Heart left ventricle (tissue), 16 donors: ENCODE data around the gene TMEM163. TPM values are rescaled to one million over a fixed set of nuclear protein-coding genes. Genes with fewer than 3 reads are reported as not detected.
A peak's percentile ranks its signal among the peaks of the same experiment; 100 is the strongest.

Source experiments
- ATAC-seq, 4 donors: fragments of 200-7000 bp; cut with Tn5 transposase; one replicate each; pipeline ENCODE4 v1.9.1; 2020 to 2022; ENCODE audit warnings: moderate library complexity in 4 of 4, mild to moderate bottlenecking in 3 of 4, moderate number of reproducible peaks in 1 of 4
- DNase-seq, 5 donors: peaks; one replicate each; pipeline ENCODE4 v3.0.0-alpha.2; 2020
- H3K27ac ChIP-seq, 12 donors: fragments of 200-600 bp; sonication (generic) in 4 of 12; one replicate each; pipeline versions ENCODE4 v1.5.0 to v1.8.0; 2016 to 2022; ENCODE audit warnings: mild to moderate bottlenecking in 2 of 12
- H3K27me3 ChIP-seq, 9 donors: fragments of 200-600 bp; sonication (generic) in 2 of 9; one replicate each; pipeline versions ENCODE4 v1.5.1 to v1.8.0; 2016 to 2022; ENCODE audit warnings: mild to moderate bottlenecking in 3 of 9
- H3K36me3 ChIP-seq, 9 donors: fragments of 200-600 bp; sonication (generic) in 2 of 9; one replicate each; pipeline versions ENCODE4 v1.5.0 to v1.8.0; 2018 to 2022; ENCODE audit warnings: mild to moderate bottlenecking in 2 of 9
- H3K4me1 ChIP-seq, 12 donors: fragments of 200-600 bp; sonication (generic) in 4 of 12; one replicate each; pipeline versions ENCODE4 v1.5.0 to v1.8.0; 2016 to 2022; ENCODE audit warnings: mild to moderate bottlenecking in 3 of 12
- H3K4me3 ChIP-seq, 12 donors: fragments of 200-600 bp; sonication (generic) in 4 of 12; one replicate each; pipeline versions ENCODE4 v1.5.0 to v1.8.0; 2017 to 2022; ENCODE audit warnings: mild to moderate bottlenecking in 9 of 12, moderate library complexity in 4 of 12
- H3K9me3 ChIP-seq, 12 donors: fragments of 200-600 bp; sonication (generic) in 4 of 12; one replicate each; pipeline versions ENCODE4 v1.5.0 to v1.8.0; 2016 to 2022; ENCODE audit warnings: mild to moderate bottlenecking in 1 of 12
- POLR2A ChIP-seq, 2 donors: fragments of 450-650 bp; IDR thresholded peaks; one replicate each; pipeline ENCODE4 v1.6.1; 2017; ENCODE audit warnings: antibody characterized with exemption in 2 of 2, mild to moderate bottlenecking in 2 of 2, moderate library complexity in 2 of 2
- whole genome bisulfite sequencing, 4 donors: extraction: QIAGEN DNeasy Blood & Tissue Kit in 2 of 4; methylation state at CpG; one replicate each; pipeline versions ENCODE4 v1.1.5 to v1.1.7; 2013 to 2018; 5-methylcytosine and 5-hydroxymethylcytosine counted together
- intact Hi-C, 10 donors: fragments of 100-400 bp; cut with DNase I; formaldehyde crosslinking; loops; one replicate each; pipeline versions ENCODE4 v1.11.1 to v1.14.2; 2022
- polyA plus RNA-seq, 2 donors: library from polyadenylated mRNA; stranded (reverse); fragments of 200-250 nt; gene quantifications; one replicate each; pipeline ENCODE4 v1.2.3, GENCODE V29; 2013
- total RNA-seq, 9 donors: library from RNA; depleted of rRNA in 2 of 9; stranded (reverse); fragments of >200 nt in 2 of 9; fragmentation: NEBNext Ultra II Directional in 3 of 9; extraction: Animal tissue kit (Norgen Biotek cat#: 25700) in 3 of 9; gene quantifications; one replicate each; pipeline versions ENCODE4 v1.1.0 to v1.2.4, GENCODE V29; 2016 to 2023
- TF ChIP-seq, protein P1 (sequence below), 12 donors: fragments of 200-600 bp; sonication (generic) in 4 of 12; IDR thresholded peaks; one replicate each; pipeline versions ENCODE4 v1.5.0 to v1.8.0; 2018 to 2022; ENCODE audit warnings: antibody characterized with exemption in 12 of 12, mild to moderate bottlenecking in 5 of 12
- donor health status: ischemic (EF 13 %, LVEDD 7.1; RV severe dilation, severe dysfunction).
- donor health status: healthy with polysubstance abuse.
- donor health status: DM: no; HTN: yes; CAD: no.
- donor health status: DM: no; HTN: no; CAD: no.
- donor health status: ischemic (EF 25% LVEDD 6.9; RV normal size, moderate dysfunction).
- donor health status: ischemic (EF 25% LVEDD 5.7; RV mildly dilated, moderate dysfunction).
- donor health status: healthy.
- donor health status: DM: yes; HTN: yes; CAD: no.
- donor health status: ischemic (EF 35%, LVEDD 5.7; RV mildly dilated, moderate dysfunction).
- donor health status: nonischemic (EF 11% LVEDD 7.7; RV severe dilation, severe dysfunction).
- donor health status: DM: yes; HTN: yes; CAD: no.
- donor health status: PGD.
- donor health status: ischemic (EF 29% LVEDD 5.4; RV normal size, mild dysfunction).
- donor health status: nonischemic (EF 23%, LVEDD 6.1; RV moderate dilation, normal function).

The TMEM163 gene
- total and polyA plus RNA-seq, 11 donors, result 0.14 to 1.4 (median 0.47) TPM

DNA sequence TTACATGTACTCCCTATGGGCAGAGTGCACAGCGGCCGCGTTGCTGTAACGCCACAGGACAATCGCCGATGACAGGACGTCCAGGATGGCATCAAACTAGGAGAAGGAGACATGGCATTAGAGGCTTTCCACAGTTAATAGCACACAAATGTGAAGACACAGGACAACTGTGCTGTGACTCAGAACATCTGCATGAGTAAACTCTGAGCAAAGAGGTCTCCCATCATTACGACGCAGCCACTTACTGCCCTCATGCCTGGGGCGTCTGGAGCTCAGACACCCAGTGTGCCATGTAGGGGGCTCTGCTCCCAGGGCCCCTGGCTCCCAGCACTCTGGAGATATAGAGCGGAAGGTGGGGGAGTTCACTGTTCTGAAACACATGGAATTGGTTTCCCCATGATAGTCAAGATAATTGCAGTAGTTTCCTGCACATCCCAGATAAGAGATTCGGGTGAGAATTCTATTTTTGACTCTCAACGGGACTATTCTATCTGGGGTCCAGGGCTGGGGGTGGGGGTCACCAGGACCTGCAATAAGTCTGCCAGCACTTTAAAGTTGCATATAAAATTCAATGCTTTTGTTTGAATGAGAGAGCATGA, 168.1 kb downstream of the TMEM163 start:
- ATAC-seq, result no peak
- H3K4me1 ChIP-seq, result no peaks in the 10 kb centered on the region
- intact Hi-C loops, result no loop called here
- no peaks in the 10 kb centered on the region for H3K9me3 ChIP-seq
- DNase-seq, result no peak
- H3K27ac ChIP-seq, result no peak overlapping the region
- H3K27me3 ChIP-seq, result peaks cover 0 to 2% (median 0%) of the 10 kb centered on the region in 9 donors
- WGBS, 4 donors, result 77 to 81% (median 80%) methylated on average over 13 of the region's 13 CpGs
- no peak for TF ChIP-seq POLR2A (IDR thresholded peaks at IDR 0.05)
- TF ChIP-seq, protein P1, sequence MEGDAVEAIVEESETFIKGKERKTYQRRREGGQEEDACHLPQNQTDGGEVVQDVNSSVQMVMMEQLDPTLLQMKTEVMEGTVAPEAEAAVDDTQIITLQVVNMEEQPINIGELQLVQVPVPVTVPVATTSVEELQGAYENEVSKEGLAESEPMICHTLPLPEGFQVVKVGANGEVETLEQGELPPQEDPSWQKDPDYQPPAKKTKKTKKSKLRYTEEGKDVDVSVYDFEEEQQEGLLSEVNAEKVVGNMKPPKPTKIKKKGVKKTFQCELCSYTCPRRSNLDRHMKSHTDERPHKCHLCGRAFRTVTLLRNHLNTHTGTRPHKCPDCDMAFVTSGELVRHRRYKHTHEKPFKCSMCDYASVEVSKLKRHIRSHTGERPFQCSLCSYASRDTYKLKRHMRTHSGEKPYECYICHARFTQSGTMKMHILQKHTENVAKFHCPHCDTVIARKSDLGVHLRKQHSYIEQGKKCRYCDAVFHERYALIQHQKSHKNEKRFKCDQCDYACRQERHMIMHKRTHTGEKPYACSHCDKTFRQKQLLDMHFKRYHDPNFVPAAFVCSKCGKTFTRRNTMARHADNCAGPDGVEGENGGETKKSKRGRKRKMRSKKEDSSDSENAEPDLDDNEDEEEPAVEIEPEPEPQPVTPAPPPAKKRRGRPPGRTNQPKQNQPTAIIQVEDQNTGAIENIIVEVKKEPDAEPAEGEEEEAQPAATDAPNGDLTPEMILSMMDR (IDR thresholded peaks at IDR 0.05), result no peak
- no peak overlapping the region for H3K4me3 ChIP-seq
- no peaks in the 10 kb centered on the region for H3K36me3 ChIP-seq

DNA sequence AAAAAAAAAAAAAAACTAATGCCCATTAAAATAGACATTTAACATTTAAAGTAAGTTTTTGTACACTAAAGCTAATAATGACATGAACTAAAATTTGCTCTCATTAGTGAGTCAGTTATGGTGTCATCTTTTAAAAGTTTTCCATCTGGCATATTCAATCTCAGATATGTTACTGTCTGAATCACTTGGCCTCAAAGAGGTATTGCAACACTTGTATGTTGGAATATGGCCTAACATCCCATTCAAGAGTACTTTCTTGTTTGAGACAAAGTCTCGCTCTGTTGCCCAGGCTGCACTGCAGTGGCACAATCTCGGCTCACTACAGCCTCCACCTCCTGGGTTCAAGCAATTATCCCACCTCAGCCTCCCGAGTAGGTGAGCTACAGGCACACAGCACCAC, 169.7 kb downstream of the TMEM163 start:
- H3K27me3 ChIP-seq, result peaks cover 0 to 4% (median 0%) of the 10 kb centered on the region in 9 donors
- H3K27ac ChIP-seq, result no peak overlapping the region
- no peak for DNase-seq
- ATAC-seq, result peak in 3 of 4 donors; percentile 18 to 86 (median 64)
- intact Hi-C loops, result no loop called here
- WGBS, 4 donors, result 76 to 83% (median 81%) methylated on average over 3 of the region's 3 CpGs
- H3K4me1 ChIP-seq, result no peaks in the 10 kb centered on the region
- no peak overlapping the region for H3K4me3 ChIP-seq
- no peaks in the 10 kb centered on the region for H3K36me3 ChIP-seq
- no peaks in the 10 kb centered on the region for H3K9me3 ChIP-seq
- TF ChIP-seq, protein P1 (IDR thresholded peaks at IDR 0.05), result no peak
- no peak for TF ChIP-seq POLR2A (IDR thresholded peaks at IDR 0.05)

DNA sequence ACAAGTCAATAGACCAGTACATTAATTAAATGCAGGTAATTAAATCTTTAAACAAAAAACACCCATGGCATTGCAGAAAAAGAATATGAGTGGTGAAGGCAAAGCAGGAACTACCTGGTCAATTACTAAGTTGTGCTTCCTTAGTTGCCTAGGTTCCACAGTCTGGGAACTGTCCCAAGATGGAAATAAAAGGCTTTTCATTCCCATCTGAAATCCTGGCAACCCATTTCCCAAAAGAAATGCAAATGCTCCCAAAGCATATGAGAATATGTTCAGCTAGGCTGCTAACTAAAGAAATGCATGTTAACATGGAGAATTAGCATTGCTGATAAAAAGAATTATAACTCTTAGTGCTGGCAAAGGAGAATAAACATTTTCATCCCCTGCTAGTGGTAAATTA, 177.8 kb downstream of the TMEM163 start:
- intact Hi-C loops, result no loop called here
- DNase-seq, result no peak
- Histone ChIP-seq H3K27me3 (peaks cover 0 to 4% (median 0%) of the 10 kb centered on the region in 9 donors), H3K4me3 (no peak overlapping the region), H3K4me1 (peaks cover 0 to 18% (median 0%) of the 10 kb centered on the region in 12 donors), H3K36me3 (no peaks in the 10 kb centered on the region), H3K9me3 (no peaks in the 10 kb centered on the region), H3K27ac (no peak overlapping the region)
- no peak for ATAC-seq
- TF ChIP-seq, protein P1 (IDR thresholded peaks at IDR 0.05), result no peak
- TF ChIP-seq POLR2A (IDR thresholded peaks at IDR 0.05), result no peak

DNA sequence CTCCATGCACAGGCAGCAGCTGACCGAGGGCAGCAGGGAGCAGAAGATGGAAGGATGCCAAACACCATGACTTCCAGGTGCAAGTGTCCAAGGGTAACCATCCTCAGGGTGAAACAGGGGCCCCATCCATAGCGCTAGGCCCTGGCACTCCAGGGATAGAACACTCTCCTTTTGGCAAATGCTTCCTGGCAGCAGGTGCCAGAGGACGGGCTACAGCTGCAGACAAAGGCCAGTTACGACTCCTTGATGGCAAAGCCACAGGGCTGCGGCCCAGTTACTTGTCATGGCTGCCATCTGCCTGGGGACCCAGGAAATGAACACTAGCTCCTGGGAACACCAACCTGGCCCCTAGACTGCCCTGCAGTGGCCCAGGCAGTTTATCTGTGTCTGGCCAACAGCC, 178.8 kb downstream of the TMEM163 start:
- DNase-seq (peak in 1 of 5 donors; percentile 43), ATAC-seq (peak in 2 of 4 donors; percentile 36 to 50)
- H3K4me3 ChIP-seq, result no peak overlapping the region
- peaks cover 0 to 3% (median 0%) of the 10 kb centered on the region in 9 donors for H3K27me3 ChIP-seq
- no peaks in the 10 kb centered on the region for H3K9me3 ChIP-seq
- no peak for TF ChIP-seq POLR2A (IDR thresholded peaks at IDR 0.05)
- TF ChIP-seq, protein P1 (IDR thresholded peaks at IDR 0.05), result no peak
- H3K4me1 ChIP-seq, result peaks cover 0 to 18% (median 0%) of the 10 kb centered on the region in 12 donors
- WGBS, 4 donors, result 63 to 91% (median 67%) methylated on average over 3 to 5 of the region's 5 CpGs
- no peaks in the 10 kb centered on the region for H3K36me3 ChIP-seq
- intact Hi-C loops, result no loop called here
- no peak overlapping the region for H3K27ac ChIP-seq
